Measurements from ENCODE around the gene RFX1.
"Not testable (repeated sequence)": the region's sequence is repeated elsewhere in the genome, so short reads cannot be mapped to it uniquely, and the experiment has no call there.

RFX1 gene

GRCh38 chr19:14021474-14021873 lies 15.4 kb upstream of the RFX1 start:
- Histone ChIP-seq H3K27ac (ENCODE audit: extremely low read depth, low read depth, low read length) (no peak overlapping the region), H3K4me3 (ENCODE audit: low read depth, low read length) (no peak overlapping the region), H3K36me3 (ENCODE audit: control insufficient read depth in 2 of 2, insufficient read depth in 1 of 2, low read length in 2 of 2) (no peaks in the 10 kb centered on the region), H3K4me1 (ENCODE audit: control insufficient read depth, insufficient read depth, low read length) (no peaks in the 10 kb centered on the region), H3K9me3 (ENCODE audit: control insufficient read depth, insufficient read depth, low read depth, low read length) (no peaks in the 10 kb centered on the region)
- POLR2A ChIA-PET, result interaction anchor here (0.8 to 1.6 kb wide), 3 partner anchors 10 to 15 kb away, joined by 3 to 8 read pairs (median 5); partner anchors contain the start of genes IL27RA and RFX1
- CTCF ChIA-PET, result interaction anchor here (0.6 to 3.2 kb wide), 5 partner anchors 10 to 274 kb away, joined by 3 to 19 read pairs (median 5); partner anchors contain the start of gene IL27RA
- TF ChIP-seq ZBTB26 (tag by site-specific recombination; optimal IDR thresholded peaks at IDR 0.05) (no peak), ZSCAN5A (tag by site-specific recombination; IDR thresholded peaks at IDR 0.05) (no peak), IKZF3 (tag by site-specific recombination; IDR thresholded peaks at IDR 0.05) (0 out of 2 replicates have a peak, but pooled peaks have one; percentile 17), KLF10 (tag by site-specific recombination; IDR thresholded peaks at IDR 0.05) (peak; percentile 30; the same call in 1 of the 2 replicates)

- H3K27ac ChIP-seq (ENCODE audit: extremely low read depth, low read depth, low read length); H3K4me3 ChIP-seq (ENCODE audit: low read depth, low read length); H3K9me3 ChIP-seq (ENCODE audit: control insufficient read depth, insufficient read depth, low read depth, low read length); H3K4me1 ChIP-seq (ENCODE audit: control insufficient read depth, insufficient read depth, low read length); H3K36me3 ChIP-seq (ENCODE audit: control insufficient read depth in 2 of 2, insufficient read depth in 1 of 2, low read length in 2 of 2): not testable (repeated sequence)
- ChIA-PET POLR2A (interaction anchor here (1.4 kb wide), 1 partner anchor 13 kb away, joined by 6 read pairs; the partner anchor contains the start of gene RFX1), CTCF (interaction anchor here (0.6 to 1.6 kb wide), 5 partner anchors 8 to 93 kb away, joined by 3 to 8 read pairs (median 5); partner anchors contain the start of genes IL27RA and RLN3)
These were observed 13.6 kb upstream of the RFX1 start for GRCh38 chr19:14019739-14020138.

- no peak for TF ChIP-seq KLF10 (tag by site-specific recombination; IDR thresholded peaks at IDR 0.05)
- TF ChIP-seq ZNF423 (tag by site-specific recombination; IDR thresholded peaks at IDR 0.05), result no peak
- no peak for TF ChIP-seq ZNF112 (tag by site-specific recombination; IDR thresholded peaks at IDR 0.05)
- no peak for TF ChIP-seq ZNF223 (tag by site-specific recombination; IDR thresholded peaks at IDR 0.05)
- no peak for TF ChIP-seq ZNF707 (tag by site-specific recombination; IDR thresholded peaks at IDR 0.05)
- no peak for TF ChIP-seq ZSCAN18 (tag by site-specific recombination; IDR thresholded peaks at IDR 0.05)
- no peak for TF ChIP-seq ZSCAN16 (tag by site-specific recombination; IDR thresholded peaks at IDR 0.05)
- TF ChIP-seq ZNF843 (tag by site-specific recombination; IDR thresholded peaks at IDR 0.05), result no peak
- no peak for TF ChIP-seq ZNF623 (tag by site-specific recombination; IDR thresholded peaks at IDR 0.05)
- no peak for TF ChIP-seq ZBTB21 (tag by site-specific recombination; IDR thresholded peaks at IDR 0.05)
- TF ChIP-seq ZNF747 (tag by site-specific recombination; IDR thresholded peaks at IDR 0.05), result no peak
- no peak for TF ChIP-seq ZNF621 (tag by site-specific recombination; IDR thresholded peaks at IDR 0.05)
- TF ChIP-seq ZNF391 (tag by site-specific recombination; IDR thresholded peaks at IDR 0.05; ENCODE audit: borderline replicate concordance, low read depth), result no peak
- no peak for TF ChIP-seq ZNF658 (tag by site-specific recombination; IDR thresholded peaks at IDR 0.05)
- CTCF ChIA-PET, result interaction anchor here (0.6 to 1.6 kb wide), 7 partner anchors 8 to 93 kb away, joined by 3 to 8 read pairs (median 5); partner anchors contain the start of genes IL27RA and RLN3
- no peak overlapping the region for H3K4me3 ChIP-seq (ENCODE audit: low read depth, low read length)
- no peaks in the 10 kb centered on the region for H3K36me3 ChIP-seq (ENCODE audit: control insufficient read depth in 2 of 2, insufficient read depth in 1 of 2, low read length in 2 of 2)
- POLR2A ChIA-PET, result interaction anchor here (1.4 kb wide), 1 partner anchor 12 kb away, joined by 6 read pairs; the partner anchor contains the start of gene RFX1
- no peaks in the 10 kb centered on the region for H3K4me1 ChIP-seq (ENCODE audit: control insufficient read depth, insufficient read depth, low read length)
- H3K27ac ChIP-seq (ENCODE audit: extremely low read depth, low read depth, low read length), result no peak overlapping the region
- no peaks in the 10 kb centered on the region for H3K9me3 ChIP-seq (ENCODE audit: control insufficient read depth, insufficient read depth, low read depth, low read length)
These were observed 13.0 kb upstream of the RFX1 start for GRCh38 chr19:14019100-14019499.
